Endothelial cell of umbilical vein (primary cell): Measurements from ENCODE around the gene ARHGEF16.

Source experiments
- JUN ChIP-seq: IDR thresholded peaks from 2 replicates; pipeline ENCODE4 v1.6.1; 2011; ENCODE audit warnings: borderline replicate concordance, low read depth; ENCODE audit not compliant: insufficient read length, insufficient read depth
- MAX ChIP-seq: IDR thresholded peaks from 2 replicates; pipeline ENCODE4 v1.6.1; 2011; ENCODE audit not compliant: insufficient read depth, insufficient read length
- MYC ChIP-seq: IDR thresholded peaks from one replicate; pipeline ENCODE4 v1.6.1; 2011; ENCODE audit warnings: mild to moderate bottlenecking, low read depth, low read length
- POLR2A ChIP-seq: IDR thresholded peaks from 2 replicates; pipeline ENCODE4 v1.6.1; 2012; ENCODE audit warnings: low read depth, mild to moderate bottlenecking, control low read depth, low read length
- POLR2AphosphoS5 ChIP-seq: IDR thresholded peaks from 2 replicates; pipeline ENCODE4 v1.6.1; 2012; ENCODE audit warnings: low read depth, mild to moderate bottlenecking, control low read depth, low read length, moderate library complexity; ENCODE audit not compliant: insufficient read depth
- TF ChIP-seq, protein P1 (sequence below), 2 donors: IDR thresholded peaks; 1 replicate in 1 of 2; 2 replicates in 1 of 2; pipeline ENCODE4 v1.5.1; 2011; ENCODE audit warnings: low read length in 2 of 2, mild to moderate bottlenecking in 2 of 2, moderate library complexity in 2 of 2, control low read depth in 1 of 2, inconsistent platforms in 1 of 2, low read depth in 1 of 2; ENCODE audit not compliant: insufficient read depth in 1 of 2; ENCODE audit errors: extremely low read depth in 1 of 2

DNA sequence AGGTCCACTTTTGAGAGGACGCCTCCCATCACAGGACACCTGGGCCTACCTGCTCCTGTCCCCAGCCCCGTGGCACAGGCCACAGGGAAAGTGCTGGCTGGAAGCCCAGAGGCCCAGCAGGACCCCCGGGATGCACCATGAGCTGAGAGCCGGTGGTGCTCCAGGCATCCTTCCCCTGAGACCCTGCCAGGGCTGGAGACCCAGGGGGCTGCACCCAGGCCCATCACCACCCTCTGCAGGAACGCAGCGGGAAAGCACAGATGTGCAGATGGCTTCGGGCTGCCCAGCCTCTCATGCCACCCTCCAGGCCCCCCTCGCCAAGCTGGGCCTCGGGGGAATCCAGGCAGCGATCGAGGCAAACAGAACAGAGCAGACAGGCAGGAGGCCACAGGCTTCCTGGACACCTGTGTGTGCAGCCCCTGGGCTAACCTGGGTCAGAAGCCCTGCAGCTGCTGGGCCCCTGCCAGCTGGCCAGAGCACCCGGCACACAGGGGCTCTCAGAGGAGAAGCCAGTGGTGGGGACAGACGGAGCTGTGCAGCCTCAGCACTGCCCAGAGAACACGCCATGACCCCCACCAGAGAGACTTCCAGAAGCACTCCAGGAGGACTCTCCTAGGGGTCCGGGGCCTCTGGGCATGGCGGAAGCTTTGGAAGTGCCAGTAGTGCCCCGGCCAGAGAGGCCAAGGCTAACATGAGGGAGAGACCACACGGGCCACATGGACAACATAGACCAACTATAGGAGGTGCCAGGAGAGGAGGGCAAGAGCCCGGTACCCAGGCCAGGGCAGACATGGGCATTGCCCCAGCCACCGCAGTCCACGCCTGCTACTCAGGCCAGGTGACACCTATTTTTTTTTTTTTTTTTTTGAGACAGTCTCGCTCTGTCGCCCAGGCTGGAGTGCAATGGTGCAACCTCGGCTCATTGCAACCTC, 71.4 kb downstream of the ARHGEF16 start:
- TF ChIP-seq JUN, result no peak
- TF ChIP-seq, protein P1, sequence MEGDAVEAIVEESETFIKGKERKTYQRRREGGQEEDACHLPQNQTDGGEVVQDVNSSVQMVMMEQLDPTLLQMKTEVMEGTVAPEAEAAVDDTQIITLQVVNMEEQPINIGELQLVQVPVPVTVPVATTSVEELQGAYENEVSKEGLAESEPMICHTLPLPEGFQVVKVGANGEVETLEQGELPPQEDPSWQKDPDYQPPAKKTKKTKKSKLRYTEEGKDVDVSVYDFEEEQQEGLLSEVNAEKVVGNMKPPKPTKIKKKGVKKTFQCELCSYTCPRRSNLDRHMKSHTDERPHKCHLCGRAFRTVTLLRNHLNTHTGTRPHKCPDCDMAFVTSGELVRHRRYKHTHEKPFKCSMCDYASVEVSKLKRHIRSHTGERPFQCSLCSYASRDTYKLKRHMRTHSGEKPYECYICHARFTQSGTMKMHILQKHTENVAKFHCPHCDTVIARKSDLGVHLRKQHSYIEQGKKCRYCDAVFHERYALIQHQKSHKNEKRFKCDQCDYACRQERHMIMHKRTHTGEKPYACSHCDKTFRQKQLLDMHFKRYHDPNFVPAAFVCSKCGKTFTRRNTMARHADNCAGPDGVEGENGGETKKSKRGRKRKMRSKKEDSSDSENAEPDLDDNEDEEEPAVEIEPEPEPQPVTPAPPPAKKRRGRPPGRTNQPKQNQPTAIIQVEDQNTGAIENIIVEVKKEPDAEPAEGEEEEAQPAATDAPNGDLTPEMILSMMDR (IDR thresholded peaks at IDR 0.05; ENCODE audit: extremely low read depth in 1 of 2, insufficient read depth in 1 of 2, low read depth in 1 of 2, low read length in 2 of 2), result no peak
- TF ChIP-seq POLR2A, result no peak
- TF ChIP-seq MAX, result no peak
- TF ChIP-seq MYC, result no peak
- no peak for TF ChIP-seq POLR2AphosphoS5
